ENCODE measurements around the gene DSP.

Gene DSP

GRCh38 chr6:7580927-7581618 lies 39.6 kb downstream of the DSP start:
- Histone ChIP-seq H3K9ac (ENCODE audit: low read length) (no peak overlapping the region), H3K4me1 (ENCODE audit: insufficient read depth, low read length, severe bottlenecking) (no peaks in the 10 kb centered on the region), H3F3A (ENCODE audit: insufficient read depth, low read length) (no peaks in the 10 kb centered on the region), H3K9me3 (ENCODE audit: low read length) (no peaks in the 10 kb centered on the region), H2AFZ (ENCODE audit: low read length) (no peak overlapping the region), H3K9me2 (ENCODE audit: low read depth, low read length) (no peaks in the 10 kb centered on the region), H3K4me2 (ENCODE audit: low read length) (no peak overlapping the region), H4K20me1 (ENCODE audit: insufficient read depth, low read length) (no peaks in the 10 kb centered on the region), H3K4me3 (ENCODE audit: low read depth, low read length, poor library complexity, severe bottlenecking) (no peak overlapping the region), H3K79me2 (ENCODE audit: insufficient read depth, low read length) (no peaks in the 10 kb centered on the region), H3K36me3 (ENCODE audit: insufficient read depth, low read length) (no peaks in the 10 kb centered on the region), H3K27ac (ENCODE audit: low read depth, low read length, poor library complexity, severe bottlenecking) (no peak overlapping the region), H3K27me3 (ENCODE audit: insufficient read depth, low read length) (peaks cover 10% of the 10 kb centered on the region; the same call in 1 of the 2 replicates)
- TF ChIP-seq, protein P1, sequence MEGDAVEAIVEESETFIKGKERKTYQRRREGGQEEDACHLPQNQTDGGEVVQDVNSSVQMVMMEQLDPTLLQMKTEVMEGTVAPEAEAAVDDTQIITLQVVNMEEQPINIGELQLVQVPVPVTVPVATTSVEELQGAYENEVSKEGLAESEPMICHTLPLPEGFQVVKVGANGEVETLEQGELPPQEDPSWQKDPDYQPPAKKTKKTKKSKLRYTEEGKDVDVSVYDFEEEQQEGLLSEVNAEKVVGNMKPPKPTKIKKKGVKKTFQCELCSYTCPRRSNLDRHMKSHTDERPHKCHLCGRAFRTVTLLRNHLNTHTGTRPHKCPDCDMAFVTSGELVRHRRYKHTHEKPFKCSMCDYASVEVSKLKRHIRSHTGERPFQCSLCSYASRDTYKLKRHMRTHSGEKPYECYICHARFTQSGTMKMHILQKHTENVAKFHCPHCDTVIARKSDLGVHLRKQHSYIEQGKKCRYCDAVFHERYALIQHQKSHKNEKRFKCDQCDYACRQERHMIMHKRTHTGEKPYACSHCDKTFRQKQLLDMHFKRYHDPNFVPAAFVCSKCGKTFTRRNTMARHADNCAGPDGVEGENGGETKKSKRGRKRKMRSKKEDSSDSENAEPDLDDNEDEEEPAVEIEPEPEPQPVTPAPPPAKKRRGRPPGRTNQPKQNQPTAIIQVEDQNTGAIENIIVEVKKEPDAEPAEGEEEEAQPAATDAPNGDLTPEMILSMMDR (IDR thresholded peaks at IDR 0.05; ENCODE audit: low read length): no peak
- TF ChIP-seq EZH2 (IDR thresholded peaks at IDR 0.05; ENCODE audit: borderline replicate concordance, low read length): no peak

DNA sequence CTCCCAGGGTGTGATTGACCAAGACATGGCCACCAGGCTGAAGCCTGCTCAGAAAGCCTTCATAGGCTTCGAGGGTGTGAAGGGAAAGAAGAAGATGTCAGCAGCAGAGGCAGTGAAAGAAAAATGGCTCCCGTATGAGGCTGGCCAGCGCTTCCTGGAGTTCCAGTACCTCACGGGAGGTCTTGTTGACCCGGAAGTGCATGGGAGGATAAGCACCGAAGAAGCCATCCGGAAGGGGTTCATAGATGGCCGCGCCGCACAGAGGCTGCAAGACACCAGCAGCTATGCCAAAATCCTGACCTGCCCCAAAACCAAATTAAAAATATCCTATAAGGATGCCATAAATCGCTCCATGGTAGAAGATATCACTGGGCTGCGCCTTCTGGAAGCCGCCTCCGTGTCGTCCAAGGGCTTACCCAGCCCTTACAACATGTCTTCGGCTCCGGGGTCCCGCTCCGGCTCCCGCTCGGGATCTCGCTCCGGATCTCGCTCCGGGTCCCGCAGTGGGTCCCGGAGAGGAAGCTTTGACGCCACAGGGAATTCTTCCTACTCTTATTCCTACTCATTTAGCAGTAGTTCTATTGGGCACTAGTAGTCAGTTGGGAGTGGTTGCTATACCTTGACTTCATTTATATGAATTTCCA lies 43.9 kb downstream of the DSP start:
- Histone ChIP-seq H3K27me3 (ENCODE audit: insufficient read depth, low read length) (no peaks in the 10 kb centered on the region), H3K4me3 (ENCODE audit: low read depth, low read length, poor library complexity, severe bottlenecking) (no peak overlapping the region), H4K20me1 (ENCODE audit: insufficient read depth, low read length) (no peaks in the 10 kb centered on the region), H2AFZ (ENCODE audit: low read length) (no peak overlapping the region), H3K9me2 (ENCODE audit: low read depth, low read length) (no peaks in the 10 kb centered on the region), H3K79me2 (ENCODE audit: insufficient read depth, low read length) (no peaks in the 10 kb centered on the region), H3F3A (ENCODE audit: insufficient read depth, low read length) (no peaks in the 10 kb centered on the region), H3K9me3 (ENCODE audit: low read length) (no peaks in the 10 kb centered on the region), H3K27ac (ENCODE audit: low read depth, low read length, poor library complexity, severe bottlenecking) (no peak overlapping the region), H3K36me3 (ENCODE audit: insufficient read depth, low read length) (no peaks in the 10 kb centered on the region), H3K4me1 (ENCODE audit: insufficient read depth, low read length, severe bottlenecking) (peaks cover 6% of the 10 kb centered on the region), H3K4me2 (ENCODE audit: low read length) (no peak overlapping the region), H3K9ac (ENCODE audit: low read length) (no peak overlapping the region)
- TF ChIP-seq EZH2 (IDR thresholded peaks at IDR 0.05; ENCODE audit: borderline replicate concordance, low read length): no peak
- TF ChIP-seq, protein P1 (IDR thresholded peaks at IDR 0.05; ENCODE audit: low read length): no peak

DNA sequence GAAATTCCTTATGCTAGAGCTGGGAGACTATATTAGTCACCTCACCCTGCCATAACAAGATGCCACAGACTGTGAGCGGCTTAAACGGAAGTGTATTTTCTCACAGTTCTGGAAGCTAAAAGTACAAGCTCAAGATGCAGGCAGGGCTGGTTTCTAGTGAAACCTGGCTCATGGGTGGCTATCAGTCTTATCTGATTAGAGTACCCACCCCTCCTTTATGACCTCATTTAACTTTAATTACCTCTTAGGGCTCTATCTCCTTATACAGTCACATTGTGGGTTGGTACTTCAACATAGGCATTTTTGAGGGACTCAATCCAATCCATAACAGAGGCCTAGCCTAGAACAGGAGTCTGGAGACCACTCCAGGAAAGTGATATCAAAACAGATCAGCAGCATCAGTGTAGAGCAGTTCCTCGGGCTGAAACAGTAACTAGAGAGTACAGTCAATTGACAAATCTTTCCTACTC lies 46.2 kb downstream of the DSP start:
- H3K36me3 ChIP-seq (ENCODE audit: insufficient read depth, low read length): peaks cover 4% of the 10 kb centered on the region; the same call in 1 of the 2 replicates
- peaks cover 23% of the 10 kb centered on the region for H3K4me1 ChIP-seq (ENCODE audit: insufficient read depth, low read length, severe bottlenecking)
- H3K4me3 ChIP-seq (ENCODE audit: low read depth, low read length, poor library complexity, severe bottlenecking): no peak overlapping the region
- H3K9me3 ChIP-seq (ENCODE audit: low read length): no peaks in the 10 kb centered on the region
- TF ChIP-seq, protein P1 (IDR thresholded peaks at IDR 0.05; ENCODE audit: low read length): no peak
- TF ChIP-seq EZH2 (IDR thresholded peaks at IDR 0.05; ENCODE audit: borderline replicate concordance, low read length): no peak
- no peaks in the 10 kb centered on the region for H3K9me2 ChIP-seq (ENCODE audit: low read depth, low read length)
- H2AFZ ChIP-seq (ENCODE audit: low read length): no peak overlapping the region
- H4K20me1 ChIP-seq (ENCODE audit: insufficient read depth, low read length): no peaks in the 10 kb centered on the region
- H3F3A ChIP-seq (ENCODE audit: insufficient read depth, low read length): no peaks in the 10 kb centered on the region
- H3K27ac ChIP-seq (ENCODE audit: low read depth, low read length, poor library complexity, severe bottlenecking): no peak overlapping the region
- H3K4me2 ChIP-seq (ENCODE audit: low read length): no peak overlapping the region
- H3K27me3 ChIP-seq (ENCODE audit: insufficient read depth, low read length): no peaks in the 10 kb centered on the region
- H3K9ac ChIP-seq (ENCODE audit: low read length): no peak overlapping the region
- peaks cover 22% of the 10 kb centered on the region for H3K79me2 ChIP-seq (ENCODE audit: insufficient read depth, low read length)
